ENCODE measurements around the gene C20orf141.

C20orf141 gene

GRCh38 chr20:2816030-2816582, 1.3 kb downstream of the C20orf141 start, which contains the start of gene TMEM239:
Gene TMEM239 (plus strand): TSS chr20:2816364. CDS start chr20:2816555, 191 bp downstream.
- H3K9me3 Mint-ChIP-seq, result peaks cover 25% of the 10 kb centered on the region
- H3K27me3 Mint-ChIP-seq (ENCODE audit: low read depth, poor library complexity), result peaks cover 34% of the 10 kb centered on the region
- peaks cover 35% of the 10 kb centered on the region for H3K4me1 Mint-ChIP-seq
- no peak within 1 kb of the TSS for H3K4me3 Mint-ChIP-seq
- H3K36me3 Mint-ChIP-seq (ENCODE audit: low read depth), result peaks cover 14% of the 10 kb centered on the region
- no peak for TF ChIP-seq CTCF (IDR thresholded peaks at IDR 0.05)
- no peak for DNase-seq
- H3K27ac Mint-ChIP-seq, result peak within 1 kb of the TSS; percentile 90

- no peak for DNase-seq
- Mint-ChIP-seq H3K4me3 (no peak overlapping the region), H3K27ac (peak overlapping the region; percentile 86), H3K36me3 (ENCODE audit: low read depth) (peaks cover 9% of the 10 kb centered on the region), H3K4me1 (peaks cover 39% of the 10 kb centered on the region), H3K27me3 (ENCODE audit: low read depth, poor library complexity) (peaks cover 35% of the 10 kb centered on the region), H3K9me3 (peaks cover 19% of the 10 kb centered on the region)
- TF ChIP-seq CTCF (IDR thresholded peaks at IDR 0.05), result no peak
These were observed 2.0 kb downstream of the C20orf141 start for GRCh38 chr20:2816583-2817340.

- Mint-ChIP-seq H3K4me1 (peaks cover 43% of the 10 kb centered on the region), H3K4me3 (no peak overlapping the region)
These were observed 2.5 kb downstream of the C20orf141 start for GRCh38 chr20:2817341-2817726.

GRCh38 chr20:2817891-2818595, 3.3 kb downstream of the C20orf141 start:
- no peaks in the 10 kb centered on the region for H3K36me3 Mint-ChIP-seq (ENCODE audit: low read depth)
- no peak for DNase-seq
- H3K9me3 Mint-ChIP-seq, result peaks cover 7% of the 10 kb centered on the region
- peaks cover 37% of the 10 kb centered on the region for H3K27me3 Mint-ChIP-seq (ENCODE audit: low read depth, poor library complexity)
- H3K27ac Mint-ChIP-seq, result no peak overlapping the region
- H3K4me1 Mint-ChIP-seq, result peaks cover 43% of the 10 kb centered on the region
- no peak for TF ChIP-seq CTCF (IDR thresholded peaks at IDR 0.05)
- H3K4me3 Mint-ChIP-seq, result no peak overlapping the region

More at GRCh38 chr20:2817341-2817726, 2.5 kb downstream of the C20orf141 start:
- H3K27me3 Mint-ChIP-seq (ENCODE audit: low read depth, poor library complexity), result peaks cover 38% of the 10 kb centered on the region
- no peak for DNase-seq
- no peak for TF ChIP-seq CTCF (IDR thresholded peaks at IDR 0.05)
- peaks cover 3% of the 10 kb centered on the region for H3K36me3 Mint-ChIP-seq (ENCODE audit: low read depth)
- no peak overlapping the region for H3K27ac Mint-ChIP-seq
- peaks cover 13% of the 10 kb centered on the region for H3K9me3 Mint-ChIP-seq

- peaks cover 26% of the 10 kb centered on the region for H3K4me1 Mint-ChIP-seq
- no peaks in the 10 kb centered on the region for H3K36me3 Mint-ChIP-seq (ENCODE audit: low read depth)
- H3K27ac Mint-ChIP-seq, result peak overlapping the region; percentile 86
- H3K27me3 Mint-ChIP-seq (ENCODE audit: low read depth, poor library complexity), result peaks cover 30% of the 10 kb centered on the region
- DNase-seq, result peak; percentile 53
- no peak for TF ChIP-seq CTCF (IDR thresholded peaks at IDR 0.05)
- H3K9me3 Mint-ChIP-seq, result no peaks in the 10 kb centered on the region
- peak overlapping the region; percentile 26 for H3K4me3 Mint-ChIP-seq
These were observed 5.5 kb downstream of the C20orf141 start for GRCh38 chr20:2820084-2820895.
